ENCODE measurements around the gene SYNGR4.

GRCh38 chr19:48393559-48394330 is 29.6 kb downstream of the SYNGR4 start, which contains the start of gene GRIN2D:
- peak; percentile 29; the same call in 1 of the 2 replicates for TF ChIP-seq CTCF (conservative IDR thresholded peaks at IDR 0.05; ENCODE audit: low read depth, low read length)
- TF ChIP-seq EZH2 (IDR thresholded peaks at IDR 0.05; ENCODE audit: borderline replicate concordance, low read depth, low read length, poor library complexity, severe bottlenecking) = no peak
